Measurements from ENCODE around the gene ADGRF3.
A peak's percentile ranks its signal among the peaks of the same experiment; 100 is the strongest.
"Not testable (repeated sequence)": the region's sequence is repeated elsewhere in the genome, so short reads cannot be mapped to it uniquely, and the experiment has no call there.

Gene ADGRF3

GRCh38 chr2:26336719-26337118 lies 9.9 kb downstream of the ADGRF3 start:
- DNase-seq: no peak
- TF ChIP-seq GATA1 (IDR thresholded peaks at IDR 0.05; ENCODE audit: low read depth, low read length) (no peak), POLR2A (IDR thresholded peaks at IDR 0.05; ENCODE audit: low read length) (no peak)

GRCh38 chr2:26335231-26335630 lies 11.4 kb downstream of the ADGRF3 start:
- DNase-seq: no peak
- TF ChIP-seq GATA1 (IDR thresholded peaks at IDR 0.05; ENCODE audit: low read depth, low read length): no peak
- TF ChIP-seq POLR2A (IDR thresholded peaks at IDR 0.05; ENCODE audit: low read length): no peak

- DNase-seq: no peak
- TF ChIP-seq GATA1 (IDR thresholded peaks at IDR 0.05; ENCODE audit: low read depth, low read length): no peak
- no peak for TF ChIP-seq POLR2A (IDR thresholded peaks at IDR 0.05; ENCODE audit: low read length)
Observed at GRCh38 chr2:26333293-26333692, 13.3 kb downstream of the ADGRF3 start.

GRCh38 chr2:26331321-26331720 lies 15.3 kb downstream of the ADGRF3 start:
- DNase-seq: not testable (repeated sequence)

- no peak for TF ChIP-seq POLR2A (IDR thresholded peaks at IDR 0.05; ENCODE audit: low read length)
- no peak for TF ChIP-seq GATA1 (IDR thresholded peaks at IDR 0.05; ENCODE audit: low read depth, low read length)
- no peak for DNase-seq
Observed at GRCh38 chr2:26330604-26331003, 16.0 kb downstream of the ADGRF3 start.

GRCh38 chr2:26330114-26330549 lies 16.5 kb downstream of the ADGRF3 start:
- no peak for TF ChIP-seq GATA1 (IDR thresholded peaks at IDR 0.05; ENCODE audit: low read depth, low read length)
- TF ChIP-seq POLR2A (IDR thresholded peaks at IDR 0.05; ENCODE audit: low read length): no peak
- DNase-seq: peak; percentile 79 to 89

- not testable (repeated sequence) for DNase-seq
Observed at GRCh38 chr2:26329083-26329482, 17.5 kb downstream of the ADGRF3 start.

- DNase-seq: no peak
- TF ChIP-seq POLR2A (IDR thresholded peaks at IDR 0.05; ENCODE audit: low read length) (no peak), GATA1 (IDR thresholded peaks at IDR 0.05; ENCODE audit: low read depth, low read length) (no peak)
Observed at GRCh38 chr2:26327291-26328272, 19.0 kb downstream of the ADGRF3 start.

- TF ChIP-seq GATA1 (IDR thresholded peaks at IDR 0.05; ENCODE audit: low read depth, low read length): no peak
- TF ChIP-seq POLR2A (IDR thresholded peaks at IDR 0.05; ENCODE audit: low read length): no peak
Observed at GRCh38 chr2:26326514-26326913, 20.1 kb downstream of the ADGRF3 start.

GRCh38 chr2:26325851-26326250 lies 20.7 kb downstream of the ADGRF3 start:
- no peak for DNase-seq
- TF ChIP-seq GATA1 (IDR thresholded peaks at IDR 0.05; ENCODE audit: low read depth, low read length) (no peak), POLR2A (IDR thresholded peaks at IDR 0.05; ENCODE audit: low read length) (no peak)

More at GRCh38 chr2:26326514-26326913, 20.1 kb downstream of the ADGRF3 start:
- no peak for DNase-seq

GRCh38 chr2:26324903-26325302 lies 21.7 kb downstream of the ADGRF3 start:
- TF ChIP-seq POLR2A (IDR thresholded peaks at IDR 0.05; ENCODE audit: low read length) (no peak), GATA1 (IDR thresholded peaks at IDR 0.05; ENCODE audit: low read depth, low read length) (no peak)
- DNase-seq: no peak

GRCh38 chr2:26324479-26324878 lies 22.1 kb downstream of the ADGRF3 start:
- not testable (repeated sequence) for DNase-seq

GRCh38 chr2:26318950-26319349 lies 27.6 kb downstream of the ADGRF3 start:
- no peak for DNase-seq
- TF ChIP-seq POLR2A (IDR thresholded peaks at IDR 0.05; ENCODE audit: low read length): no peak
- TF ChIP-seq GATA1 (IDR thresholded peaks at IDR 0.05; ENCODE audit: low read depth, low read length): no peak

GRCh38 chr2:26317377-26318105 lies 29.0 kb downstream of the ADGRF3 start:
- no peak for DNase-seq
- TF ChIP-seq GATA1 (IDR thresholded peaks at IDR 0.05; ENCODE audit: low read depth, low read length) (no peak), POLR2A (IDR thresholded peaks at IDR 0.05; ENCODE audit: low read length) (no peak)

- DNase-seq: peak; percentile 31 to 47
- TF ChIP-seq GATA1 (IDR thresholded peaks at IDR 0.05; ENCODE audit: low read depth, low read length): no peak
- no peak for TF ChIP-seq POLR2A (IDR thresholded peaks at IDR 0.05; ENCODE audit: low read length)
Observed at GRCh38 chr2:26316845-26317244, 29.7 kb downstream of the ADGRF3 start.
